Measurements from ENCODE around the gene HNRNPA2B1. TPM values are rescaled to one million over a fixed set of nuclear protein-coding genes. Genes with fewer than 3 reads are reported as not detected.

The HNRNPA2B1 gene
- total RNA-seq, 1 donor from 2014 or later, result 62.7 TPM

GRCh38 chr7:26140380-26140779 is 60.2 kb downstream of the HNRNPA2B1 start:
- no peaks in the 10 kb centered on the region for H3K27me3 ChIP-seq (ENCODE audit: control insufficient read depth, insufficient read depth, low read length)
- H3K36me3 ChIP-seq (ENCODE audit: control insufficient read depth, insufficient read depth, low read length), result no peaks in the 10 kb centered on the region
- FAIRE-seq, result no peak
- no peak for DNase-seq (ENCODE audit: low read depth)
- TF ChIP-seq CTCF (IDR thresholded peaks at IDR 0.05; ENCODE audit: insufficient read depth, low read length, severe bottlenecking), result no peak
- no peak overlapping the region for H3K4me3 ChIP-seq (ENCODE audit: low read depth, low read length)

Other genes with a start within 250 kb of the HNRNPA2B1 start
- 5.8 and 6.4 TPM in 2 replicates for gene NFE2L3, start 48.5 kb downstream of the HNRNPA2B1 start, total RNA-seq
- 52.9 and 87.7 TPM in 2 replicates for gene CBX3, start 999 bp upstream of the HNRNPA2B1 start, total RNA-seq
- gene SNX10, start 91.1 kb upstream of the HNRNPA2B1 start, total RNA-seq, result 0.53 and 1.0 TPM in 2 replicates

All from bronchial epithelial cell (primary cell).